Measurements from ENCODE around the gene KCNH1. TPM values are rescaled to one million over a fixed set of nuclear protein-coding genes. Genes with fewer than 3 reads are reported as not detected.

The KCNH1 gene
- polyA plus RNA-seq, 1 of the 3 experiments (the other 2 are of a cell fraction) = 0.08 TPM

GRCh38 chr1:210652329-210652954 is 481.5 kb downstream of the KCNH1 start (continued):
- TF ChIP-seq REST (IDR thresholded peaks at IDR 0.05; ENCODE audit: low read depth, low read length) = no peak

GRCh38 chr1:210650403-210650802 is 483.5 kb downstream of the KCNH1 start:
- no peaks in the 10 kb centered on the region for H3F3A ChIP-seq (replicated peaks; ENCODE audit: insufficient read depth)
- H3K36me3 ChIP-seq (replicated peaks in 1 of 2; ENCODE audit: control insufficient read depth in 1 of 2, insufficient read depth in 2 of 2, low read length in 1 of 2) = no peaks in the 10 kb centered on the region
- H3K4me2 ChIP-seq = no peak overlapping the region
- H3K4me3 ChIP-seq (ENCODE audit: low read depth in 2 of 2, low read length in 1 of 2) = no peak overlapping the region
- no peaks in the 10 kb centered on the region for H3K9me3 ChIP-seq
- ChIA-PET CTCF (interaction anchor here (1.2 to 2.9 kb wide), 2 partner anchors 484 to 485 kb away, joined by 4 to 18 read pairs; partner anchors contain the start of gene KCNH1), POLR2A (no interaction called here)
- no peak for DNase-seq
- no peak overlapping the region for H3K27ac ChIP-seq (ENCODE audit: low read depth in 2 of 2, low read length in 1 of 2)
- no peak overlapping the region for H2AFZ ChIP-seq (ENCODE audit: low read depth)
- no peaks in the 10 kb centered on the region for H3K9me2 ChIP-seq
- no peaks in the 10 kb centered on the region for H3K79me2 ChIP-seq (ENCODE audit: insufficient read depth)
- H3K4me1 ChIP-seq (ENCODE audit: control insufficient read depth in 1 of 2, insufficient read depth in 2 of 2, low read depth in 1 of 2, low read length in 1 of 2) = peaks cover 9 to 18% of the 10 kb centered on the region in 2 experiments; a peak in 3 of 4 replicates
- no peaks in the 10 kb centered on the region for H4K20me1 ChIP-seq (ENCODE audit: insufficient read depth)
- WGBS (ENCODE audit: low lambda C conversion rate) = 60% methylated on average over 2 of the region's 2 CpGs
- TF ChIP-seq CTCF (IDR thresholded peaks at IDR 0.05) (no peak), NFIC (IDR thresholded peaks at IDR 0.05; ENCODE audit: borderline replicate concordance) (no peak), RFX5 (IDR thresholded peaks at IDR 0.05; ENCODE audit: low read length) (no peak), SMC3 (IDR thresholded peaks at IDR 0.05; ENCODE audit: low read depth, low read length) (no peak), MXI1 (IDR thresholded peaks at IDR 0.05; ENCODE audit: low read depth, low read length) (no peak), GABPA (IDR thresholded peaks at IDR 0.05; ENCODE audit: low read depth) (no peak), USF1 (IDR thresholded peaks at IDR 0.05; ENCODE audit: borderline replicate concordance, low read depth) (no peak), EZH2phosphoT487 (IDR thresholded peaks at IDR 0.05; ENCODE audit: borderline replicate concordance, low read depth) (no peak), RXRA (IDR thresholded peaks at IDR 0.05; ENCODE audit: borderline replicate concordance, low read depth) (no peak), GATA2 (CRISPR knock-in tag; IDR thresholded peaks at IDR 0.05) (no peak), MAX (IDR thresholded peaks at IDR 0.05; ENCODE audit: low read depth) (no peak), MEF2A (IDR thresholded peaks at IDR 0.05; ENCODE audit: borderline replicate concordance, low read depth) (no peak), FOXM1 (IDR thresholded peaks at IDR 0.05; ENCODE audit: low read depth) (no peak), USF2 (IDR thresholded peaks at IDR 0.05; ENCODE audit: borderline replicate concordance, low read depth, low read length) (no peak), JUND (IDR thresholded peaks at IDR 0.05) (no peak), POLR2AphosphoS5 (IDR thresholded peaks at IDR 0.05; ENCODE audit: low read depth, low read length) (no peak), ELF1 (IDR thresholded peaks at IDR 0.05) (no peak), PBX3 (IDR thresholded peaks at IDR 0.05) (no peak), EP300 (IDR thresholded peaks at IDR 0.05; ENCODE audit: borderline replicate concordance in 1 of 2, low read depth in 1 of 2, low read length in 1 of 2) (no peak), RCOR1 (IDR thresholded peaks at IDR 0.05; ENCODE audit: low read length) (no peak)
- no peak overlapping the region for H3K9ac ChIP-seq
- H3K27me3 ChIP-seq (ENCODE audit: insufficient read depth) = no peaks in the 10 kb centered on the region
